ENCODE data around the gene ENOSF1. TPM values are rescaled to one million over a fixed set of nuclear protein-coding genes. Genes with fewer than 3 reads are reported as not detected.
"Not testable (repeated sequence)": the region's sequence is repeated elsewhere in the genome, so short reads cannot be mapped to it uniquely, and the experiment has no call there.

Gene ENOSF1
- total and polyA plus RNA-seq, 10 of the 15 experiments (the other 5 are each of a cell fraction or from before 2014, with no cell fraction given): 12.5 to 43.3 (median 29.5) TPM

GRCh38 chr18:712401-713134 lies at the start of gene ENOSF1 (continued):
- TF ChIP-seq EGR1 (IDR thresholded peaks at IDR 0.05; ENCODE audit: borderline replicate concordance in 1 of 2, low read depth in 2 of 2, low read length in 2 of 2): peak in 1 of 2 experiments; percentile 16; a peak in 1 of 3 replicates
- TF ChIP-seq RAD21 (IDR thresholded peaks at IDR 0.05; ENCODE audit: insufficient read depth, low read depth, low read length): peak; percentile 46; the same call in 1 of the 2 replicates

GRCh38 chr18:759864-760263 lies 47.4 kb upstream of the ENOSF1 start:
- SMC1A ChIA-PET (ENCODE audit: uncharacterized antibody, unreplicated experiment); FAIRE-seq; H4K20me1 ChIP-seq (ENCODE audit: control insufficient read depth, insufficient read depth); POLR2A ChIA-PET; DNase-seq (ENCODE audit: low read depth, low spot score); intact Hi-C loops (cut with micrococcal nuclease; ENCODE audit: unreplicated experiment); H3K4me3 ChIP-seq; H3K27me3 ChIP-seq (replicated peaks in 1 of 2; ENCODE audit: control insufficient read depth in 2 of 2, insufficient read depth in 2 of 2, low read length in 1 of 2); H3K79me2 ChIP-seq (ENCODE audit: control insufficient read depth, insufficient read depth, low read length); H3K9ac ChIP-seq (ENCODE audit: control insufficient read depth, insufficient read depth, low read length); H3K9me3 ChIP-seq (replicated peaks; ENCODE audit: control insufficient read depth, insufficient read depth, low read length); H3K4me1 ChIP-seq (ENCODE audit: control insufficient read depth, insufficient read depth, low read length); ATAC-seq; H3K36me3 ChIP-seq (ENCODE audit: control insufficient read depth in 2 of 2, insufficient read depth in 2 of 2, low read length in 1 of 2); BruUV-seq (replicated peaks); H2AFZ ChIP-seq (ENCODE audit: control insufficient read depth, low read depth, low read length); H3K27ac ChIP-seq (ENCODE audit: control insufficient read depth, insufficient read depth); in situ Hi-C loops (cut with MboI); H3K4me2 ChIP-seq (ENCODE audit: control insufficient read depth, insufficient read depth); RAD21 ChIA-PET (ENCODE audit: unreplicated experiment): not testable (repeated sequence)
- CTCF ChIA-PET: interaction anchor here (1.1 kb wide), 1 partner anchor 19 kb away, joined by 4 read pairs; no protein-coding TSS in a partner anchor
- 100% methylated on average over 3 of the region's 4 CpGs for WGBS (ENCODE audit: insufficient coverage, insufficient replicate concordance, low lambda C conversion rate, missing lambda C conversion rate)

- ATAC-seq (no peak), DNase-seq (ENCODE audit: low read depth, low spot score) (no peak), FAIRE-seq (no peak)
- POLR2A ChIA-PET: no interaction called here
- H3K4me2 ChIP-seq (ENCODE audit: control insufficient read depth, insufficient read depth): no peak overlapping the region
- intact Hi-C loops (cut with micrococcal nuclease; ENCODE audit: unreplicated experiment): no loop called here
- CTCF ChIA-PET: interaction anchor here (0.8 to 5.2 kb wide), 3 partner anchors 17 to 86 kb away, joined by 3 to 32 read pairs (median 9); no protein-coding TSS in a partner anchor
- H3K27ac ChIP-seq (ENCODE audit: control insufficient read depth, insufficient read depth): no peak overlapping the region
- no peak overlapping the region for H2AFZ ChIP-seq (ENCODE audit: control insufficient read depth, low read depth, low read length)
- no peaks in the 10 kb centered on the region; the same call in 1 of the 2 replicates for H3K79me2 ChIP-seq (ENCODE audit: control insufficient read depth, insufficient read depth, low read length)
- RAD21 ChIA-PET (ENCODE audit: unreplicated experiment): interaction anchor here (0.6 kb wide), 1 partner anchor 80 kb away, joined by 3 read pairs; no protein-coding TSS in a partner anchor
- H3K36me3 ChIP-seq (ENCODE audit: control insufficient read depth in 2 of 2, insufficient read depth in 2 of 2, low read length in 1 of 2): no peaks in the 10 kb centered on the region; a peak in 1 of 4 replicates
- H3K9me3 ChIP-seq (replicated peaks; ENCODE audit: control insufficient read depth, insufficient read depth, low read length): no peaks in the 10 kb centered on the region; the same call in 2 of the 3 replicates
- TSS peak; percentile 41 for BruUV-seq (replicated peaks)
- H3K4me1 ChIP-seq (ENCODE audit: control insufficient read depth, insufficient read depth, low read length): no peaks in the 10 kb centered on the region
- SMC1A ChIA-PET (ENCODE audit: uncharacterized antibody, unreplicated experiment): interaction anchor here (0.8 to 4.1 kb wide), 6 partner anchors 28 to 82 kb away, joined by 3 to 20 read pairs (median 3); no protein-coding TSS in a partner anchor
- no peaks in the 10 kb centered on the region for H4K20me1 ChIP-seq (ENCODE audit: control insufficient read depth, insufficient read depth)
- in situ Hi-C loops (cut with MboI): no loop called here
- no peak overlapping the region for H3K4me3 ChIP-seq
- no peak overlapping the region for H3K9ac ChIP-seq (ENCODE audit: control insufficient read depth, insufficient read depth, low read length)
- no peaks in the 10 kb centered on the region for H3K27me3 ChIP-seq (replicated peaks in 1 of 2; ENCODE audit: control insufficient read depth in 2 of 2, insufficient read depth in 2 of 2, low read length in 1 of 2)
- 46% methylated on average over 2 of the region's 2 CpGs for WGBS (ENCODE audit: insufficient coverage, insufficient replicate concordance, low lambda C conversion rate, missing lambda C conversion rate)
- no peak for TF ChIP-seq MAX (IDR thresholded peaks at IDR 0.05; ENCODE audit: low read depth, low read length)
- no peak for TF ChIP-seq ZNF274 (IDR thresholded peaks at IDR 0.05; ENCODE audit: insufficient read depth, insufficient read length)
- no peak for TF ChIP-seq E4F1 (IDR thresholded peaks at IDR 0.05; ENCODE audit: borderline replicate concordance, partially characterized antibody)
- no peak for TF ChIP-seq IRF5 (IDR thresholded peaks at IDR 0.05; ENCODE audit: borderline replicate concordance)
Observed at GRCh38 chr18:755506-755905, 43.1 kb upstream of the ENOSF1 start.

Data from GM12878 (cell line).